K562 (cell line): ENCODE results near the gene ADAMTS14. TPM values are rescaled to one million over a fixed set of nuclear protein-coding genes. Genes with fewer than 3 reads are reported as not detected.

Experiments
- ATAC-seq: fragments of 200-7000 bp; cut with Tn5 transposase; 3 replicates; pipeline ENCODE4 v1.9.1; 2020; ENCODE audit warnings: moderate library complexity
- BruUV-seq: library from RNA; stranded (reverse); fragments of 400-500 nt; replicated peaks from 2 replicates; lab custom pipeline; 2021; lab: Mats Ljungman, UMichigan
- CTCF ChIA-PET: fragments of 300-600 bp; formaldehyde crosslinking; extraction: SDS; loops from one replicate; lab custom pipeline; 2021; ENCODE audit warnings: low intra/inter-chr PET ratio; lab: Yijun Ruan, JAX
- POLR2A ChIA-PET: fragments of 300-600, 350-650 bp; sonication (Branson Sonifier 250); formaldehyde crosslinking; extraction: SDS; loops from one replicate; lab custom pipeline; 2021; ENCODE audit warnings: antibody characterized with exemption, inconsistent platforms; lab: Yijun Ruan, JAX
- DNase-seq, 4 experiments: peaks; one replicate each; pipeline versions ENCODE4 v3.0.0 to v3.0.0-alpha.2; 2011 to 2018; ENCODE audit warnings: low spot score in 3 of 4, mixed read lengths in 3 of 4; ENCODE audit errors: extremely low read depth in 1 of 4
- FAIRE-seq: peaks from 2 replicates; lab custom pipeline; 2011; peaks lifted over from hg19 to GRCh38; lab: Jason Lieb, UNC
- H2AFZ ChIP-seq: 2 replicates; pipeline ENCODE4 v1.6.0; 2011; ENCODE audit warnings: low read depth, low read length, control low read depth, inconsistent platforms
- H3K27ac ChIP-seq: fragments of 200-600 bp; 3 replicates; pipeline ENCODE4 v1.8.0; 2011; ENCODE audit warnings: low read depth, mild to moderate bottlenecking, control low read depth, inconsistent platforms, low read length, moderate library complexity, mixed read lengths; ENCODE audit errors: extremely low read depth
- H3K27me3 ChIP-seq, 2 experiments: fragments of 300-600 bp in 1 of 2; 2 replicates in 1 of 2; 3 replicates in 1 of 2; pipeline versions ENCODE4 v1.6.0 to v1.8.0; 2011; ENCODE audit warnings: inconsistent platforms in 2 of 2, low read length in 2 of 2, mild to moderate bottlenecking in 1 of 2, mixed read lengths in 1 of 2, moderate library complexity in 1 of 2; ENCODE audit not compliant: control insufficient read depth in 2 of 2, insufficient read depth in 2 of 2
- H3K36me3 ChIP-seq: fragments of 300-600 bp; 3 replicates; pipeline ENCODE4 v1.8.0; 2011; ENCODE audit warnings: mild to moderate bottlenecking, low read length, inconsistent platforms; ENCODE audit not compliant: control insufficient read depth, insufficient read depth
- H3K4me1 ChIP-seq, 2 experiments: fragments of 200-600 bp in 1 of 2; replicated peaks in 1 of 2; 2 replicates in 1 of 2; 3 replicates in 1 of 2; pipeline versions ENCODE4 v1.5.1 to v1.8.0; 2011; ENCODE audit warnings: inconsistent platforms in 2 of 2, low read length in 2 of 2, mild to moderate bottlenecking in 1 of 2, mixed read lengths in 1 of 2, moderate library complexity in 1 of 2; ENCODE audit not compliant: control insufficient read depth in 2 of 2, insufficient read depth in 2 of 2
- H3K4me2 ChIP-seq: 2 replicates; pipeline ENCODE4 v1.6.1; 2011; ENCODE audit warnings: low read length, control low read depth, inconsistent platforms, mixed read lengths; ENCODE audit not compliant: insufficient read depth
- H3K4me3 ChIP-seq: fragments of 200-600 bp; sonication (generic), shearing (Covaris generic); 2 replicates; pipeline ENCODE4 v1.5.1; 2016; ENCODE audit warnings: control low read depth, inconsistent platforms
- H3K79me2 ChIP-seq: fragments of 200-600 bp; 3 replicates; pipeline ENCODE4 v1.8.0; 2011; ENCODE audit warnings: low read length, inconsistent platforms; ENCODE audit not compliant: control insufficient read depth, insufficient read depth
- H3K9ac ChIP-seq, 2 experiments: 2 replicates each; pipeline versions ENCODE4 v1.6.0 to v1.6.1; 2011; ENCODE audit warnings: low read depth in 2 of 2, low read length in 2 of 2, control low read depth in 1 of 2, inconsistent platforms in 1 of 2, mild to moderate bottlenecking in 1 of 2, mixed read lengths in 1 of 2; ENCODE audit not compliant: insufficient read depth in 1 of 2
- H3K9me1 ChIP-seq: one replicate; pipeline ENCODE4 v1.6.0; 2011; ENCODE audit warnings: inconsistent platforms, mild to moderate bottlenecking, low read length, moderate library complexity; ENCODE audit not compliant: control insufficient read depth, insufficient read depth
- H3K9me3 ChIP-seq: replicated peaks from 2 replicates; pipeline ENCODE4 v1.5.1; 2011; ENCODE audit warnings: low read depth, low read length, inconsistent platforms; ENCODE audit not compliant: control insufficient read depth, insufficient read depth
- H4K20me1 ChIP-seq: replicated peaks from 2 replicates; pipeline ENCODE4 v1.6.1; 2011; ENCODE audit warnings: low read length, inconsistent platforms, mixed read lengths; ENCODE audit not compliant: control insufficient read depth, insufficient read depth
- CBX1 ChIP-seq: sonication (generic); IDR thresholded peaks from 2 replicates; pipeline ENCODE4 v1.6.1; 2016; ENCODE audit warnings: antibody characterized with exemption, low read depth, mild to moderate bottlenecking
- CREM ChIP-seq: IDR thresholded peaks from 2 replicates; pipeline ENCODE4 v1.6.1; 2014; ENCODE audit warnings: antibody characterized with exemption, low read depth
- CTCF ChIP-seq, 3 experiments: IDR thresholded peaks in 2 of 3; conservative IDR thresholded peaks in 1 of 3; 2 replicates each; pipeline ENCODE4 v1.5.1; 2011 to 2012; ENCODE audit warnings: low read length in 3 of 3, mild to moderate bottlenecking in 3 of 3, control low read depth in 2 of 3, improper control_type of control experiment in 1 of 3, inconsistent platforms in 1 of 3, low read depth in 1 of 3, mixed read lengths in 1 of 3, moderate library complexity in 1 of 3; ENCODE audit not compliant: insufficient read depth in 2 of 3
- DNMT1 ChIP-seq: fragments of 450-650 bp; IDR thresholded peaks from 2 replicates; pipeline ENCODE4 v1.6.1; 2016; ENCODE audit warnings: antibody characterized with exemption, mild to moderate bottlenecking
- ELF1 ChIP-seq: fragments of 200-800 bp; sonication (Bioruptor generic); IDR thresholded peaks from 2 replicates; pipeline ENCODE4 v1.6.1; 2016; ENCODE audit warnings: missing genetic modification characterization, missing compliant biosample characterization
- FOXA3 ChIP-seq, 2 experiments: fragments of 450-650 bp in 1 of 2; sonication (generic) in 1 of 2; formaldehyde crosslinking; IDR thresholded peaks in 1 of 2; conservative IDR thresholded peaks in 1 of 2; 2 replicates each; pipeline versions ENCODE4 v1.4.0 to v1.8.0; 2020 to 2022; ENCODE audit warnings: mild to moderate bottlenecking in 2 of 2, missing genetic modification reagents in 1 of 2
- HLTF ChIP-seq: fragments of 450-650 bp; IDR thresholded peaks from 2 replicates; pipeline ENCODE4 v1.6.1; 2016
- LARP7 ChIP-seq: fragments of 450-650 bp; IDR thresholded peaks from 2 replicates; pipeline ENCODE4 v1.6.1; 2016
- POLR2B ChIP-seq: fragments of 450-650 bp; IDR thresholded peaks from 2 replicates; pipeline ENCODE4 v1.6.1; 2018; ENCODE audit warnings: low read depth; ENCODE audit not compliant: partially characterized antibody
- PTBP1 ChIP-seq: fragments of 200-400 bp; formaldehyde crosslinking; IDR thresholded peaks from 2 replicates; pipeline ENCODE4 v1.6.1; 2017; ENCODE audit warnings: low read depth, low read length
- RHOXF2B ChIP-seq: fragments of 250-450 bp; sonication (Bioruptor Pico); conservative IDR thresholded peaks from 2 replicates; pipeline ENCODE4 v1.5.1; 2021
- SFPQ ChIP-seq: fragments of 200-400 bp; formaldehyde crosslinking; IDR thresholded peaks from 2 replicates; pipeline ENCODE4 v1.6.1; 2017; ENCODE audit warnings: mild to moderate bottlenecking, low read depth, low read length, moderate library complexity
- TOE1 ChIP-seq, 2 experiments: fragments of 450-650 bp in 1 of 2; sonication (generic) in 1 of 2; formaldehyde crosslinking in 1 of 2; IDR thresholded peaks; 2 replicates each; pipeline versions ENCODE4 v1.7.1 to v1.8.0; 2016 to 2022; ENCODE audit warnings: borderline replicate concordance in 2 of 2, mild to moderate bottlenecking in 2 of 2, antibody characterized with exemption in 1 of 2, inconsistent platforms in 1 of 2, low read depth in 1 of 2, missing genetic modification reagents in 1 of 2, moderate library complexity in 1 of 2
- TRIM28 ChIP-seq: fragments of 450-650 bp; IDR thresholded peaks from 2 replicates; pipeline ENCODE4 v1.6.1; 2017
- WHSC1 ChIP-seq: IDR thresholded peaks from one replicate; pipeline ENCODE4 v1.6.1; 2012; ENCODE audit warnings: low read length, control low read depth, inconsistent platforms
- ZNF12 ChIP-seq: sonication (generic); formaldehyde crosslinking; IDR thresholded peaks from 2 replicates; pipeline ENCODE4 v1.4.0; 2020; ENCODE audit warnings: mild to moderate bottlenecking, missing genetic modification reagents
- ZNF444 ChIP-seq: fragments of 250-450 bp; sonication (Bioruptor Pico); IDR thresholded peaks from 2 replicates; pipeline ENCODE4 v1.4.0; 2020; ENCODE audit warnings: mild to moderate bottlenecking, moderate library complexity
- ZNF639 ChIP-seq, 2 experiments: fragments of 200-800 bp in 1 of 2; sonication (Bioruptor generic) in 1 of 2; sonication (generic) in 1 of 2; formaldehyde crosslinking in 1 of 2; IDR thresholded peaks in 1 of 2; conservative IDR thresholded peaks in 1 of 2; 2 replicates each; pipeline versions ENCODE4 v1.5.0 to v1.6.1; 2016 to 2020; ENCODE audit warnings: missing compliant biosample characterization in 1 of 2, missing genetic modification characterization in 1 of 2, missing genetic modification reagents in 1 of 2
- WGBS: fragments of 100-300 bp; shearing (Covaris generic); methylation state at CpG from one replicate; pipeline ENCODE4 v1.1.6; 2016; ENCODE audit warnings: low coverage, mixed read lengths; ENCODE audit not compliant: insufficient coverage; ENCODE audit errors: missing lambda C conversion rate; 5-methylcytosine and 5-hydroxymethylcytosine counted together
- in situ Hi-C: fragments of 300-500 bp; cut with MboI; formaldehyde crosslinking; loops from 4 replicates; pipeline ENCODE4 v1.15.0; 2018; ENCODE audit warnings: inconsistent platforms, mixed read lengths
- intact Hi-C: fragments of 100-400 bp; cut with micrococcal nuclease; formaldehyde crosslinking; loops from 2 replicates; pipeline ENCODE4 v1.14.2; 2022
- polyA plus RNA-seq, 8 experiments: library from polyadenylated mRNA; depleted of rRNA in 4 of 8; stranded (reverse) in 5 of 8; unstranded in 3 of 8; fragments of >200 nt; fragmentation: Nextera tagmentation in 2 of 8; fragmentation: Illumina TruSeq in 1 of 8; extraction: Ambion mirVana in 2 of 8; extraction: Trizol in 1 of 8; gene quantifications; 2 replicates each; pipeline versions ENCODE4 v1.2.1 to v1.2.3, GENCODE V29; 2011 to 2014; ENCODE audit warnings: inconsistent platforms in 1 of 8, missing spikeins in 1 of 8
- total RNA-seq, 7 experiments: library from RNA; depleted of rRNA in 6 of 7; stranded (reverse); fragments of >200 nt in 6 of 7; fragmentation: Illumina TruSeq in 2 of 7; extraction: Trizol in 2 of 7; gene quantifications; 2 replicates each; pipeline versions ENCODE4 v1.2.1 to v1.2.3, GENCODE V29; 2011 to 2021; ENCODE audit warnings: low replicate concordance in 1 of 7

The ADAMTS14 gene
- total and polyA plus RNA-seq, 9 of the 15 experiments (the other 6 are each of a cell fraction or from before 2014, with no cell fraction given) = 0.04 to 37.4 (median 15.9) TPM

- FAIRE-seq (no peak), DNase-seq (peak in 1 of 4 experiments; percentile 63), ATAC-seq (no peak)
- no TSS peak for BruUV-seq
- H4K20me1 ChIP-seq = no peaks in the 10 kb centered on the region
- in situ Hi-C loops (no loop called here), intact Hi-C loops (no loop called here)
- no peak overlapping the region for H3K4me2 ChIP-seq
- H3K4me3 ChIP-seq = no peak overlapping the region
- no peak overlapping the region for H3K27ac ChIP-seq
- H3K27me3 ChIP-seq = no peaks in the 10 kb centered on the region
- peaks cover 8 to 33% of the 10 kb centered on the region in 2 experiments; a peak in 4 of 5 replicates for H3K4me1 ChIP-seq
- H3K9me1 ChIP-seq = no peaks in the 10 kb centered on the region
- POLR2A ChIA-PET = no interaction called here
- H3K79me2 ChIP-seq = no peaks in the 10 kb centered on the region
- no peaks in the 10 kb centered on the region for H3K36me3 ChIP-seq
- H2AFZ ChIP-seq = no peak overlapping the region
- H3K9ac ChIP-seq = no peak overlapping the region
- 84% methylated on average over 3 of the region's 3 CpGs for WGBS
- H3K9me3 ChIP-seq = peaks cover 48% of the 10 kb centered on the region
- CTCF ChIA-PET = no interaction called here
- TF ChIP-seq HLTF = peak; percentile 79; the same call in 1 of the 2 replicates
- TF ChIP-seq FOXA3 (CRISPR knock-in tag; conservative IDR thresholded peaks at IDR 0.05 in 1 of 2, IDR thresholded peaks at IDR 0.05 in 1 of 2) = peak in 1 of 2 experiments; percentile 72; a peak in 1 of 4 replicates
- TF ChIP-seq LARP7 = no peak
- no peak for TF ChIP-seq SFPQ
- no peak for TF ChIP-seq ELF1 (tag)
- no peak for TF ChIP-seq ZNF444 (CRISPR knock-in tag)
- TF ChIP-seq CBX1 = peak; percentile 99
- peak; percentile 99 for TF ChIP-seq TRIM28
- TF ChIP-seq TOE1 (IDR thresholded peaks at IDR 0.05; ENCODE audit: borderline replicate concordance) = no peak
- TF ChIP-seq TOE1 (CRISPR knock-in tag; IDR thresholded peaks at IDR 0.05; ENCODE audit: borderline replicate concordance, low read depth) = peak; percentile 70; the same call in 1 of the 2 replicates
- peak; percentile 82 for TF ChIP-seq ZNF12 (CRISPR knock-in tag)
- TF ChIP-seq ZNF639 (CRISPR knock-in tag; conservative IDR thresholded peaks at IDR 0.05 in 1 of 2, IDR thresholded peaks at IDR 0.05 in 1 of 2) = 0 out of 4 replicates have a peak, but pooled peaks of 1 of the 2 experiments have one; percentile 37
- TF ChIP-seq CREM = 0 out of 2 replicates have a peak, but pooled peaks have one; percentile 41
- no peak for TF ChIP-seq CTCF (IDR thresholded peaks at IDR 0.05 in 2 of 3, conservative IDR thresholded peaks at IDR 0.05 in 1 of 3; ENCODE audit: insufficient read depth in 2 of 3, low read depth in 1 of 3, low read length in 3 of 3)
- TF ChIP-seq PTBP1 = 0 out of 2 replicates have a peak, but pooled peaks have one; percentile 29
- TF ChIP-seq POLR2B = no peak
- no peak for TF ChIP-seq WHSC1
- no peak for TF ChIP-seq DNMT1
- TF ChIP-seq RHOXF2B = no peak
Observed at GRCh38 chr10:70648427-70648826, 23.9 kb upstream of the ADAMTS14 start.
